ENCODE measurements around the gene SPAG5. TPM values are rescaled to one million over a fixed set of nuclear protein-coding genes. Genes with fewer than 3 reads are reported as not detected.

Gene SPAG5
- total RNA-seq, 1 donor from 2014 or later, result 8.3 TPM

DNA sequence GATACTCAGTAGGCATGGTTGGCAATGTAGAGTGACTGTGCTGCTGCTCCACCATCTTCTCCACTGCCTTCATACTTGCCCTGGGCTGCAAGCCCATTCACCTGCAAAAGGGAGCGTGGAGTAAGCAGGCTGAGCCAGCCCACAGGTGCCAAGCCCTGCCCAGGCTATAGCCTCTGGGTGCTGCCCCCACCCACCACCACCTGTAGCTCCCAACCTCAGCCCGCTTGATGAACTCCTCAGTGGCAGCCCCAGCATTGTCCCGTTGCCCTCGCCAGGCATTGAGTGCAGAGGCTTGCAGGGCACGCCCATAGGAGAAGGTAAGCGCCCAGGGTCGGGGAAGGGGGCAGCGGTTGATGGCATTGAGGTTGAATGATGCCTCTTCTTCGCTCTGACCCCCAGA lies 25.3 kb downstream of the SPAG5 start:
- H3K4me1 ChIP-seq, result peaks cover 33% of the 10 kb centered on the region
- no peaks in the 10 kb centered on the region for H3K36me3 ChIP-seq
- no peaks in the 10 kb centered on the region for H3K9me3 ChIP-seq
- H3K27me3 ChIP-seq, result no peaks in the 10 kb centered on the region
- no peak overlapping the region for H3K27ac ChIP-seq
- TF ChIP-seq POLR2A (IDR thresholded peaks at IDR 0.05), result no peak
- no peak for DNase-seq (ENCODE audit: extremely low spot score in 2 of 2)
- intact Hi-C loops (cut with DNase I), result no loop called here
- no peak overlapping the region for H3K4me3 ChIP-seq

DNA sequence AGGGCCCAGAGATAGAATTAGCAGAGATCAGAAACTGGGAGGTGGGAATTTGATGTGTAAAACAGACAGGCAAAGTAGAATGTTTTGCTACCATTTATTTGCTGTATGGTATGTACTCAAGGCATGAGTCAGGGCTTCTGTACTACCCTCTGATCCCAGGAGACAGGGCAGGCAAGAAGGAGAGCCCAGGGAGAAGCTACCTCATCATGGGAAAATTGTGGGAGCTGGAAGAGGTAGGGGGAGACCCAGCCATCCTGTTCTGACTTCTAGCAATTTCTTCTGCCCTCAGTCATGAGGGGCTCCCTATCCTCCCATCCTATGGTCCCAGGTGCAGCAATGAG lies 25.8 kb downstream of the SPAG5 start:
- H3K27ac ChIP-seq, result no peak overlapping the region
- TF ChIP-seq, protein P1, sequence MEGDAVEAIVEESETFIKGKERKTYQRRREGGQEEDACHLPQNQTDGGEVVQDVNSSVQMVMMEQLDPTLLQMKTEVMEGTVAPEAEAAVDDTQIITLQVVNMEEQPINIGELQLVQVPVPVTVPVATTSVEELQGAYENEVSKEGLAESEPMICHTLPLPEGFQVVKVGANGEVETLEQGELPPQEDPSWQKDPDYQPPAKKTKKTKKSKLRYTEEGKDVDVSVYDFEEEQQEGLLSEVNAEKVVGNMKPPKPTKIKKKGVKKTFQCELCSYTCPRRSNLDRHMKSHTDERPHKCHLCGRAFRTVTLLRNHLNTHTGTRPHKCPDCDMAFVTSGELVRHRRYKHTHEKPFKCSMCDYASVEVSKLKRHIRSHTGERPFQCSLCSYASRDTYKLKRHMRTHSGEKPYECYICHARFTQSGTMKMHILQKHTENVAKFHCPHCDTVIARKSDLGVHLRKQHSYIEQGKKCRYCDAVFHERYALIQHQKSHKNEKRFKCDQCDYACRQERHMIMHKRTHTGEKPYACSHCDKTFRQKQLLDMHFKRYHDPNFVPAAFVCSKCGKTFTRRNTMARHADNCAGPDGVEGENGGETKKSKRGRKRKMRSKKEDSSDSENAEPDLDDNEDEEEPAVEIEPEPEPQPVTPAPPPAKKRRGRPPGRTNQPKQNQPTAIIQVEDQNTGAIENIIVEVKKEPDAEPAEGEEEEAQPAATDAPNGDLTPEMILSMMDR (IDR thresholded peaks at IDR 0.05), result no peak
- H3K36me3 ChIP-seq, result no peaks in the 10 kb centered on the region
- no peak overlapping the region for H3K4me3 ChIP-seq
- peaks cover 33% of the 10 kb centered on the region for H3K4me1 ChIP-seq
- H3K9me3 ChIP-seq, result no peaks in the 10 kb centered on the region
- intact Hi-C loops (cut with DNase I), result no loop called here
- H3K27me3 ChIP-seq, result no peaks in the 10 kb centered on the region
- no peak for DNase-seq (ENCODE audit: extremely low spot score in 2 of 2)

DNA sequence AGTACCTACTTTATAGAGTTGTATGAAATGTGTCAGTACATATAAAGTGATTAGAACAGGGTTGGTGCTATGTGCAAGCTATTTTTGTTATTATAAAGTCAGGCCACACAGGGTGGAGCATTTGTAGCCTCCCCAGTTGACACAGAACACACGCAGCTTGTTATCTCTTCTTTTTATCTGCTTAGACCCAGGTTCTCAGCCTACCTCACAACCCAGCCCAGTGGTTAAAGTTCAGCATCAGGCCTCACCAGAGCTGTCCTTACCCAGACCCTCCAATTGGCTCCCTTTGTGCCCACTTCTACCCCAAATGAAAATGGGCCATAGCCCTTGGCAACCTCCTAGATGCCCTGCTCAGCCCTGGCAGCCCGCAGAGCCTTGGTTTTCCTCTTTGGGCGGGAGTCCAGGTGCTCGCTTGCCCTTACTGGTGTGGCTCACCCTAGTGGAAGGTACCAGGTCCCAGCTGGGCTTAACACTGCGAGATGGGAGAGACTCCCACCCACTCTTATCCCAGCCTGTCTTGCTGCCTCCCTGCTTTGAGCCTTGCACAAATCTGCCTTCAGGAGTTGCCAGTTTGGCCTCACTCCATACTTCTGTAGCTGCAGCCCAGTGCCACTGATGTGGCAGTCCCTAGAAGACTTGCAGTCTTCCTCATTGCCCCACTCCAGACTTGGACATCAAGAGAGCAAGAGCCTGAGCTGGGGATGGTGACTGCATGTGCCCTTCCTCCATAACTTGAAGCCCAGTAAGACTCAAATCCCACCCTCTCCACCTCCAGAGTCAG lies 26.4 kb downstream of the SPAG5 start:
- TF ChIP-seq POLR2A (IDR thresholded peaks at IDR 0.05) (no peak), POLR2AphosphoS5 (IDR thresholded peaks at IDR 0.05; ENCODE audit: insufficient read depth in 1 of 2, low read depth in 1 of 2) (no peak)
- TF ChIP-seq, protein P1 (IDR thresholded peaks at IDR 0.05), result no peak
- DNase-seq (ENCODE audit: extremely low spot score in 2 of 2), result no peak
- intact Hi-C loops (cut with DNase I), result no loop called here
- Histone ChIP-seq H3K4me1 (peaks cover 31% of the 10 kb centered on the region), H3K27me3 (no peaks in the 10 kb centered on the region), H3K4me3 (peak overlapping the region; percentile 72 to 99), H3K27ac (peak overlapping the region; percentile 90), H3K36me3 (no peaks in the 10 kb centered on the region), H3K9me3 (no peaks in the 10 kb centered on the region)

DNA sequence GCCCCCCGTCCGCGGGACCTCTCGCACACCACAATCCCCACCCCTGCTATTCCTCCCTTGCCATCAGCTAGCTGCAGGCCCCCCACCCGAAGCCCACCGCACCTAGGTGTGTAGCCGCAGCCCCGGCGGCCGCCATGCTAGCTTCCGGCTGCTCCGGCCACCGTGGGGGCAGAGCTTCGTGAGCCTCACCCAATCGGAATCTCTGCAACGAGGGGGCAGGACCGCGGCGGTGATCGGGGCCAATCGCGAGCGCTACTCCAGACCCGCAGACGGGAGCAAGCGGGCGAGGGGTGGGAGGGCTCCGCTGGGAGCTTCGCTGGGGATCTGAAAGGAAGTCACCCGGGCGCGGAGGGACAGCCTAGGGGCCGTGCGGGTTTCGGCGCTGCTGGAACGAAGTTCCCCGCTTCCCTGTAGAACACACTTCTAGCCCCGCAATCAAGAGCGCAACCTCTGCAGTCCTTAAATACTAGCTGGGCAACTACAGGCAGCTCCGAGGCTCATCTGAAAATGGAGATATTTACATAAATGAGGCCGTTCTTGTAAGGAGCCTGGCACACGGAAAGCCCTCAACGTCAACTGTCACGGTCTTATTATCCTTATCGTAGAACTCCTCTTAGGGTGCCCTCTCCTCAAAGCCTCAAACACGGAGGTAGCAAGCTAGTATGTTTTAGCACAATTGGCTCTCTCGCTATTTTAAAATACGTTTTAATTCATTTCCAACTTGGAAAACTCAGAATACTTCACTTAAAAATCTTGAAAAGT lies 27.3 kb downstream of the SPAG5 start, which contains the start of gene PIGS:
Gene PIGS (minus strand): TSS at position 164 of the 762 bp plus-strand sequence. CDS start 28 bp downstream, at position 136.
- Histone ChIP-seq H3K36me3 (no peaks in the 10 kb centered on the region), H3K27ac (peak within 1 kb of the TSS; percentile 90), H3K9me3 (no peaks in the 10 kb centered on the region), H3K4me1 (peaks cover 25% of the 10 kb centered on the region), H3K4me3 (peak within 1 kb of the TSS; percentile 72 to 99), H3K27me3 (no peaks in the 10 kb centered on the region)
- peak; percentile 88 to 91 for TF ChIP-seq POLR2AphosphoS5 (IDR thresholded peaks at IDR 0.05; ENCODE audit: insufficient read depth in 1 of 2, low read depth in 1 of 2)
- TF ChIP-seq, protein P1 (IDR thresholded peaks at IDR 0.05), result no peak
- peak; percentile 21 to 60 for TF ChIP-seq POLR2A (IDR thresholded peaks at IDR 0.05)
- peak in 1 of 2 donors; percentile 95 for DNase-seq (ENCODE audit: extremely low spot score in 2 of 2)
- intact Hi-C loops (cut with DNase I), result no loop called here

DNA sequence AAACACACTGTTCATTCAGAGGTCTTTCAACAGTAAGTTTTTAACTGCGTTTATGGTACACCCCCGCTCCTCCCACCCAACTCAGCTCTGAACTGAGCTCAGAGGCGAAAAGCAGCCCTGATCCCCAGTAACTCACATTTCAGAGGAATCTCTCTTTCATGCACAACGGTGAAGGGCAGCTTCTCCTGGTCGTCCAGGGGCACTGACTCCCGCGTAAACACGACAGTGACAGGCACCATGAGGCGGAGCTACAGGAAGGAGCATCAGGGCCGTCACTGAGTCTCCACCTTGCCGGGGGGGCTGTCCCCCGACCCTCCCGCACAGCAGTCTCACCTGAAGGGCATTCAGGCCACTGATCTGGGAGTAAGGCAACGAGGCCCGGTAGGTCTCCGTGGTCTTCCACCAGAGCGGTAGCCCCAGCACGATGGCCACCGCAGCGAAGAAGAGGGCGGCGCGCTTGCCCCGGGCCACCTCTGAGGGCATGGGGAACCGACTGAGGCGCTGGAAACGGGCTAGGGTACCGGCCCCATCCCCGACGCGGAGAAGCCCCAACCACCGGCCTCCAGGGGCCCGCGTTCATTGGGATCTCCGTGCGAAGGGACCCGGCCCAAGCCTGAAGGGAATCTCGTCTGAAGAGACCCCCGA lies 28.0 kb downstream of the SPAG5 start:
- Histone ChIP-seq H3K4me1 (peaks cover 22% of the 10 kb centered on the region), H3K9me3 (no peaks in the 10 kb centered on the region), H3K4me3 (peak overlapping the region; percentile 72 to 99), H3K36me3 (no peaks in the 10 kb centered on the region), H3K27ac (peak overlapping the region; percentile 90), H3K27me3 (no peaks in the 10 kb centered on the region)
- TF ChIP-seq POLR2AphosphoS5 (IDR thresholded peaks at IDR 0.05; ENCODE audit: insufficient read depth in 1 of 2, low read depth in 1 of 2) (no peak), POLR2A (IDR thresholded peaks at IDR 0.05) (no peak)
- TF ChIP-seq, protein P1 (IDR thresholded peaks at IDR 0.05), result no peak
- intact Hi-C loops (cut with DNase I), result no loop called here
- DNase-seq (ENCODE audit: extremely low spot score in 2 of 2), result no peak
